ENCODE measurements around the gene NOS1.

- TF ChIP-seq POLR2A (IDR thresholded peaks at IDR 0.05; ENCODE audit: low read length) (no peak), GATA1 (IDR thresholded peaks at IDR 0.05; ENCODE audit: low read depth, low read length) (no peak)
Measured at GRCh38 chr12:117231750-117232149, 129.7 kb downstream of the NOS1 start.

Measured in erythroblast (primary cell).